Gastrocnemius medialis (tissue), 4 donors: ENCODE measurements around the gene RUNX1. TPM values are rescaled to one million over a fixed set of nuclear protein-coding genes. Genes with fewer than 3 reads are reported as not detected.

Source experiments
- ATAC-seq, 2 donors: fragments of 150-250 bp; one replicate each; pipeline ENCODE4 v1.9.1; 2016
- DNase-seq, 2 donors: peaks; one replicate each; pipeline ENCODE4 v3.0.0-alpha.2; 2019
- H3K27ac ChIP-seq, 4 donors: fragments of 200-600 bp; sonication (generic); 1 replicate in 1 of 4; 2 replicates in 3 of 4; pipeline ENCODE4 v1.5.1; 2016 to 2018; ENCODE audit warnings: mild to moderate bottlenecking in 2 of 4, moderate library complexity in 1 of 4
- H3K27me3 ChIP-seq, 3 donors: fragments of 200-600 bp; sonication (generic) in 2 of 3; 1 replicate in 1 of 3; 2 replicates in 2 of 3; pipeline versions ENCODE4 v1.5.1 to v1.6.0; 2016 to 2019; ENCODE audit warnings: mild to moderate bottlenecking in 1 of 3, moderate library complexity in 1 of 3
- H3K36me3 ChIP-seq, 2 donors: fragments of 200-600 bp; sonication (generic) in 1 of 2; one replicate each; pipeline ENCODE4 v1.5.1; 2017 to 2018
- H3K4me1 ChIP-seq, 2 donors: fragments of 200-600 bp; sonication (generic) in 1 of 2; one replicate each; pipeline ENCODE4 v1.5.1; 2016 to 2017; ENCODE audit warnings: mild to moderate bottlenecking in 2 of 2
- H3K4me3 ChIP-seq, 4 donors: fragments of 200-600 bp; sonication (generic) in 3 of 4; 1 replicate in 1 of 4; 2 replicates in 3 of 4; pipeline ENCODE4 v1.5.1; 2016 to 2019; ENCODE audit warnings: mild to moderate bottlenecking in 2 of 4
- H3K9me3 ChIP-seq, 3 donors: fragments of 200-600 bp; sonication (generic) in 2 of 3; 1 replicate in 1 of 3; 2 replicates in 2 of 3; pipeline ENCODE4 v1.5.1; 2016 to 2019
- POLR2A ChIP-seq, 2 donors: fragments of 450-650 bp; IDR thresholded peaks; one replicate each; pipeline ENCODE4 v1.6.1; 2017; ENCODE audit warnings: antibody characterized with exemption in 2 of 2, mild to moderate bottlenecking in 2 of 2, moderate library complexity in 2 of 2
- in situ Hi-C, 4 donors: fragments of 200-750 bp; cut with MboI; loops; one replicate each; pipeline versions ENCODE4 v1.15.0 to v1.8.0; 2017; ENCODE audit warnings: low sequenced_read_pairs in 4 of 4
- intact Hi-C: fragments of 100-400 bp; cut with DNase I; formaldehyde crosslinking; loops from one replicate; pipeline ENCODE4 v1.15.1; 2023; ENCODE audit warnings: low total_unique reads
- total RNA-seq, 4 donors: library from RNA; depleted of rRNA; stranded (reverse); fragments of >200 nt; gene quantifications; one replicate each; pipeline versions ENCODE4 v1.1.0 to v1.2.3, GENCODE V29; 2016
- TF ChIP-seq, protein P1 (sequence below), 5 experiments: fragments of 450-650 bp in 3 of 5; fragments of 200-600 bp in 2 of 5; sonication (generic) in 2 of 5; IDR thresholded peaks in 4 of 5; conservative IDR thresholded peaks in 1 of 5; 1 replicate in 4 of 5; 2 replicates in 1 of 5; pipeline ENCODE4 v1.5.1; 2016 to 2019; ENCODE audit warnings: antibody characterized with exemption in 5 of 5, mild to moderate bottlenecking in 3 of 5, moderate library complexity in 3 of 5

RUNX1 gene
- total RNA-seq, 4 donors from 2014 or later, result 8.0 to 20.9 (median 10.6) TPM

DNA sequence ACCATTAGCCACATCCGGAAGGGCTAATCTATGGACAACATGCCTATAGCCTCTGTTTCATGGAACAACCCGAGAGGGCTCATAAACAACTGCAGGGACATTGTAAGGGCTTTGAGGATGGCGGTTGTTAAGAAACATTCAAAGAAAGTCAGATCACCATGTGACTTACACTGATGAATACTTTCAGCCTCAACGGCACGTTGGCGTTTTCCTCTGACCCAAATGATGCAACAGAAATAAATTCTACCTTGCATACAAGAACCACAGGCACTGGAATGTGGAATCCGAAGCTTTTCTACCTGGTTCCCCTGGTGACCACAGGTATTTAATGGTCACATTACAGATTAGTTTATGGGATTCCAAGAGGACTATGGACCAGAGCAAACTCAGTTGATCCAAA is 273.3 kb downstream of the RUNX1 start:
- Histone ChIP-seq H3K4me3 (no peak overlapping the region), H3K36me3 (no peaks in the 10 kb centered on the region), H3K27ac (no peak overlapping the region), H3K4me1 (no peaks in the 10 kb centered on the region), H3K27me3 (no peaks in the 10 kb centered on the region), H3K9me3 (no peaks in the 10 kb centered on the region)
- ATAC-seq, result no peak
- no peak for DNase-seq
- in situ Hi-C loops, result loop anchor here in 2 of 4 donors (25.0 kb wide), 2 partner anchors 88 to 262 kb away; partner anchors contain the start of gene RUNX1 (in 1 of the 2)
- intact Hi-C loops, result no loop called here
- no peak for TF ChIP-seq POLR2A (IDR thresholded peaks at IDR 0.05)
- TF ChIP-seq, protein P1, sequence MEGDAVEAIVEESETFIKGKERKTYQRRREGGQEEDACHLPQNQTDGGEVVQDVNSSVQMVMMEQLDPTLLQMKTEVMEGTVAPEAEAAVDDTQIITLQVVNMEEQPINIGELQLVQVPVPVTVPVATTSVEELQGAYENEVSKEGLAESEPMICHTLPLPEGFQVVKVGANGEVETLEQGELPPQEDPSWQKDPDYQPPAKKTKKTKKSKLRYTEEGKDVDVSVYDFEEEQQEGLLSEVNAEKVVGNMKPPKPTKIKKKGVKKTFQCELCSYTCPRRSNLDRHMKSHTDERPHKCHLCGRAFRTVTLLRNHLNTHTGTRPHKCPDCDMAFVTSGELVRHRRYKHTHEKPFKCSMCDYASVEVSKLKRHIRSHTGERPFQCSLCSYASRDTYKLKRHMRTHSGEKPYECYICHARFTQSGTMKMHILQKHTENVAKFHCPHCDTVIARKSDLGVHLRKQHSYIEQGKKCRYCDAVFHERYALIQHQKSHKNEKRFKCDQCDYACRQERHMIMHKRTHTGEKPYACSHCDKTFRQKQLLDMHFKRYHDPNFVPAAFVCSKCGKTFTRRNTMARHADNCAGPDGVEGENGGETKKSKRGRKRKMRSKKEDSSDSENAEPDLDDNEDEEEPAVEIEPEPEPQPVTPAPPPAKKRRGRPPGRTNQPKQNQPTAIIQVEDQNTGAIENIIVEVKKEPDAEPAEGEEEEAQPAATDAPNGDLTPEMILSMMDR (IDR thresholded peaks at IDR 0.05 in 4 of 5, conservative IDR thresholded peaks at IDR 0.05 in 1 of 5), result no peak

DNA sequence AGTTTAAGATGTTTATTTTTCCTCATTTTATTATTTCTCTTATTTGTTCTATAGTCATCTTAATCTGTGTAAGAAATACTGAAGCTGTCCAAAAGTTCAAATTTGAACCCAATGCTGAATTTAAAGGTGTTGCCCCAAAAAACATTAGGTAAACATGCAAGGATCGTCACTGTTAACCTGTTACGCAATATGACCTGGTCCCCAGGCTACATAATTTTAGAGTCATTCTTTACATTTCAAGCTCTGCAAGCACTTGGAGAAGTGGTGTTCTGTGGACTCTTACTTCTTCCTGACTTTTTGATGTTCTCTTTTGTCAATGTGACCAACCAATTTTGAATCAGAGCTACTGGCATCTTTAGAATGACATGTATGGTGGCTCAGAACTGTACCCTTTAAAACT is 274.4 kb downstream of the RUNX1 start:
- H3K9me3 ChIP-seq, result no peaks in the 10 kb centered on the region
- in situ Hi-C loops, result loop anchor here in 2 of 4 donors (25.0 kb wide), 2 partner anchors 87 to 263 kb away; partner anchors contain the start of gene RUNX1 (in 2 of the 2)
- no peaks in the 10 kb centered on the region for H3K36me3 ChIP-seq
- H3K4me1 ChIP-seq, result no peaks in the 10 kb centered on the region
- no peak for ATAC-seq
- H3K27me3 ChIP-seq, result no peaks in the 10 kb centered on the region
- no peak overlapping the region for H3K27ac ChIP-seq
- intact Hi-C loops, result no loop called here
- TF ChIP-seq, protein P1 (IDR thresholded peaks at IDR 0.05 in 4 of 5, conservative IDR thresholded peaks at IDR 0.05 in 1 of 5), result no peak
- no peak for TF ChIP-seq POLR2A (IDR thresholded peaks at IDR 0.05)
- no peak for DNase-seq
- no peak overlapping the region for H3K4me3 ChIP-seq

DNA sequence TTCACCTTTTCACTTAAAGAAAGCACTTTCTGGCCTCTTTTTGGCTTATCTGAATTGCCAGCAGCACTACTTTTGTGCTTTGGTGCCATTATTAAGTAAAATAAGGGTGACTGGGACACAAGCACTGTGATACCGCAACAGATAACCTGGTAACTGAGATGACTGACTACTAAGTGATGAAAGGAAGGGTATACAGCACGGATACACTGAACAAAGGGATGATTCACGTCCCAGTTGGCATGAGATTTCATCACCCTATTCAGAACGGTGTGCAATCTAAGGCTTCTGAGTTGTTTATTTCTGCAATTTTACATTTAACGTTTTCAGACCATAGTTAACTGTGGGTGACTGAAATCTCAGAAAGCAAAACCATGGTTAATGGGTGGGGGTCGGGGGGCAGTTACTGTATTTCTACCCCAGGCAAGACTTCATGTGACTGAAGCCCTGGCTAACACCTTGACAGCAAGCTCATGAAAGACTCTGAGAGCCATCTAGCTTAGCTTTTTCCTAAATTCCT is 277.5 kb downstream of the RUNX1 start:
- Histone ChIP-seq H3K27ac (no peak overlapping the region), H3K27me3 (no peaks in the 10 kb centered on the region), H3K9me3 (no peaks in the 10 kb centered on the region), H3K36me3 (no peaks in the 10 kb centered on the region), H3K4me1 (no peaks in the 10 kb centered on the region), H3K4me3 (no peak overlapping the region)
- DNase-seq, result no peak
- intact Hi-C loops (no loop called here), in situ Hi-C loops (loop anchor here in 1 of 4 donors (25.0 kb wide), 1 partner anchor 266 kb away; the partner anchor contains the start of gene RUNX1)
- ATAC-seq, result peak in 1 of 2 donors; percentile 64
- TF ChIP-seq, protein P1 (IDR thresholded peaks at IDR 0.05 in 4 of 5, conservative IDR thresholded peaks at IDR 0.05 in 1 of 5), result no peak
- TF ChIP-seq POLR2A (IDR thresholded peaks at IDR 0.05), result no peak

DNA sequence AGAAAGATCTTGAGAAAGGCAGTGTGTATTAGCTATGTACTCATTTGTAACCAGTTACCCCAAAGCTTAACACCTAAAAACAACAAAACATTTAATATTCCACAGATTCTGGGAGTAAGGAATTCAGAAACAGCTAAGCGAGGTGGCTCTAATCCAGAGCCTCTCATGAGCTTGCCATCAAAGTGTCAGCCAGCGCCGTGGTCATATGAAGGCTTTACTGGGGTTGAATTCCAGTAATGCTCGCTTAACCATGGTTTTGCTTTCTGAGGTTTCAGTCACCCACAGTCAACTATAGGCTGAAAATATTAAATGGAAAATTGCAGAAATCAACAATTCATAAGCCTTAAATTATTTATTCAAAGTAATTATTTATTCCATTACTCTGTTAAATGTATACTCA is 278.5 kb downstream of the RUNX1 start:
- TF ChIP-seq, protein P1 (IDR thresholded peaks at IDR 0.05 in 4 of 5, conservative IDR thresholded peaks at IDR 0.05 in 1 of 5), result no peak
- TF ChIP-seq POLR2A (IDR thresholded peaks at IDR 0.05), result no peak
- no peaks in the 10 kb centered on the region for H3K4me1 ChIP-seq
- H3K9me3 ChIP-seq, result no peaks in the 10 kb centered on the region
- no peak for ATAC-seq
- H3K27ac ChIP-seq, result no peak overlapping the region
- in situ Hi-C loops (loop anchor here in 1 of 4 donors (25.0 kb wide), 1 partner anchor 267 kb away; the partner anchor contains the start of gene RUNX1), intact Hi-C loops (no loop called here)
- DNase-seq, result no peak
- H3K36me3 ChIP-seq, result no peaks in the 10 kb centered on the region
- H3K4me3 ChIP-seq, result no peak overlapping the region
- H3K27me3 ChIP-seq, result no peaks in the 10 kb centered on the region
